ENCODE results near the gene PSMD14. TPM values are rescaled to one million over a fixed set of nuclear protein-coding genes. Genes with fewer than 3 reads are reported as not detected.
"Not testable (repeated sequence)": the region's sequence is repeated elsewhere in the genome, so short reads cannot be mapped to it uniquely, and the experiment has no call there.

The PSMD14 gene
- total RNA-seq, 4 donors from 2014 or later: 29.9 to 59.2 (median 36.1) TPM

DNA sequence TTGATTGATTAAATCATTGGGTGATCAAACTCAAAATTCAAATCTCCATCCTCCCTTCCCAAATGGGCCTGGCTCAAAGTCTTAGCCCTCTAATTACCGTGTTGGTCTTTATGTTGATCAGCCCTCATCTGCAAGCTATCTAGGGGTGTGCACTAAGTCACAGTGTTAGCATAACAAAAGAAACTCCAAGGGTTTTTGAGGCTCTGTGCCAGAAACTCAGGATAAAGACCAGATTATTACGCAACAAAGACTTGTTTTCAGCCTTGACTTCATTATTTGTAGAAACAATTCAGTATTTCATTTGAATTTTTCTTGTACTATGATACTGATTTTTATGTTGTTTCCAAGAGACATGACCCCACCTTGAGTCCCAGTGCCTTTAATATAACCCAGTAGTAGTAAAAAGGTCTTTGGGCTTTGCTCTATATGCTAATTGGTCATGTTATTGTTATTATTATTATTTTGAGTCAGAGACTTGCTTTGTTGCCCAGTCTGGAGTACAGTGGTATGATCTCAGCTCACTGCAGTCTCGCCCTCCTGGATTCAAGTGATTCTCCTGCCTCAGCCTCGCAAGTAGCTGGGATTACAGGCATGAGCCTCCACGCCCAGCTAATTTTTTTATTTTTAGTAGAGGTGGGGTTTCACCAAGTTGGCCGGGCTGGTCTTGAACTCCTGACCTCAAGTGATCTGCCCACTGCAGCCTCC, 13.9 kb downstream of the PSMD14 start:
- DNase-seq (ENCODE audit: low spot score) (no peak), ATAC-seq (ENCODE audit: low FRiP score) (no peak)
- TF ChIP-seq, protein P1, sequence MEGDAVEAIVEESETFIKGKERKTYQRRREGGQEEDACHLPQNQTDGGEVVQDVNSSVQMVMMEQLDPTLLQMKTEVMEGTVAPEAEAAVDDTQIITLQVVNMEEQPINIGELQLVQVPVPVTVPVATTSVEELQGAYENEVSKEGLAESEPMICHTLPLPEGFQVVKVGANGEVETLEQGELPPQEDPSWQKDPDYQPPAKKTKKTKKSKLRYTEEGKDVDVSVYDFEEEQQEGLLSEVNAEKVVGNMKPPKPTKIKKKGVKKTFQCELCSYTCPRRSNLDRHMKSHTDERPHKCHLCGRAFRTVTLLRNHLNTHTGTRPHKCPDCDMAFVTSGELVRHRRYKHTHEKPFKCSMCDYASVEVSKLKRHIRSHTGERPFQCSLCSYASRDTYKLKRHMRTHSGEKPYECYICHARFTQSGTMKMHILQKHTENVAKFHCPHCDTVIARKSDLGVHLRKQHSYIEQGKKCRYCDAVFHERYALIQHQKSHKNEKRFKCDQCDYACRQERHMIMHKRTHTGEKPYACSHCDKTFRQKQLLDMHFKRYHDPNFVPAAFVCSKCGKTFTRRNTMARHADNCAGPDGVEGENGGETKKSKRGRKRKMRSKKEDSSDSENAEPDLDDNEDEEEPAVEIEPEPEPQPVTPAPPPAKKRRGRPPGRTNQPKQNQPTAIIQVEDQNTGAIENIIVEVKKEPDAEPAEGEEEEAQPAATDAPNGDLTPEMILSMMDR (IDR thresholded peaks at IDR 0.05): no peak

DNA sequence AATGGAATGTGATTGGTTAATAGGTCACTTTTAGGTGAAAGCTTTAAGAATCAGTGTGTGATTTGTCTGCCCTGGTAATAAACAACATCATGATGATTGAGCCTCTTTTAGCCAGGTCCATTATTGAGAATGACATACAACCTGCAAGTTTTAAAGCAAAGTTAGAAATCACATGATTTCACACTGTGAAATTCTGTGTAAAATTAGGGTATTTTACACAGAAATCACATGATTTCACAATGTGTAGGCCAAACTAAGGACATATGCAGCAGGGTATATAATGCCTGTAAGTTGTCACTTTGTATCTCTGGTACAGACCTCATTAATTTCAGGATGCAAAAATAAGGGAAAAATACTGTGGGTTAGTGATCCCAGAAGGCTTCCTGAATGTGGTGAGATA, 16.7 kb downstream of the PSMD14 start:
- ATAC-seq (ENCODE audit: low FRiP score) (no peak), DNase-seq (ENCODE audit: low spot score) (no peak)
- TF ChIP-seq, protein P1 (IDR thresholded peaks at IDR 0.05): no peak

DNA sequence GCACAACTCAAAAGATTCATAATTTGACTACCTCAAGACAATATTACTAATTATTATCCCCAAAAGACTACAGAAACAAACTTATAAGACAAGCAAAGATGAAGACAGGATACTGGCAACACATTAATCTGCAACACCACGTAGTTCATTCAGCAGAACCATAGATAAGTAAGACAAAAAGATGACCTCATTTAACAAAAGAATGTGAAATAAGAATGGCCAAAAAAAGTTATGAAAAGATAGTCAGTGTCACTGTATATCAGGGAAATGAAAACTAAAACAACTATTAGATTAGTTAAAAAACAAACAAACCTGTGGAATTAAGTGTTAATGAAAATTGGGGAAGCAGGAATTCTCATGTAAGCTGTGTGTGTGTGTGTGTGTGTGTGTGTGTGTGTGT, 19.4 kb downstream of the PSMD14 start:
- ATAC-seq (ENCODE audit: low FRiP score) (no peak), DNase-seq (ENCODE audit: low spot score) (no peak)
- TF ChIP-seq, protein P1 (IDR thresholded peaks at IDR 0.05): no peak

DNA sequence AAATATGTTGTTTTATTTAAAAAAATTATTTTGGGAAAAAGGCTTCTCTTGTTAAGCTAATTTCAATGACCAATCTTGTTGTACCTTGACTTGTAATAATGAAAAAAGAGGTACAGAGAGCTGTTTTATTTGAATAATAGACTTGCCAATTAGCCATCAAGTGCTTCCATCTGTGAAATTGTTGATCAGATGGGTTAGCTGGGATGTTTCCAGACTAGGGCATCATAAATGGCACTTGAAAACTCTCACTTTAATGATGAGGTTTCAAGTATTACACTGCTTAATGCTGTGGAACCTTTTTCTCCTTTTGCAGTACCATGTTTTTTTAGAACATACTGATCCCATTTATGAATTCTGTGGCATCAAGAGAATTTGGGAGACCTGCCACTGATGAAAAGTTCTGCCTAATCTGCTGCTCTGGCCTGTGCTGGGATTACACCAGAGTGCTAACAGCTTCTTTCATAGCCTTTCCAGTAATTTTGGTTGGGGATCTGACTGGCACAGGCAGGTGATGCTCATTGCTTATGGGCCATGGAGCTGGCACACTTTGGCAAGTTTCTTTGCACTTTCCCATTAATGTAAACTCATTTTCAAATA, 24.2 kb downstream of the PSMD14 start:
- DNase-seq (ENCODE audit: low spot score) (no peak), ATAC-seq (ENCODE audit: low FRiP score) (no peak)
- TF ChIP-seq, protein P1 (IDR thresholded peaks at IDR 0.05): no peak

DNA sequence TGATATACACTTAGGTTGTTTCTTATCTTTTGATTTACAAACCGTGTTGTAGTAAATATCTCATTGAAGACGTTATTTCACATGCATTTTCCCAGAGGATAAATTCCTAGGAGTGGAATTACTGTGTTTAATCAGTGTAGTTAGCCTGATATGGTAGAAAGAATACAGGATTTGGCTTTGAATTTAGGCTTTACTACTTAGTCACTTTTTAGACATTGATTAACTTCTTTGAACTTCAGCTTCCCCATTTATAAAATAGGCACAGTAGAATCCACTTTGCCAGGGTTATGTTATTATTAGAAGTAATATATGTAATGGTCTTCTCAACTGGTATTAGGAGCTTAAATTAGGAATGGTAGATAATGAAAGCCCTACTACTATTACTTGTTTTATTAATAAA, 27.4 kb downstream of the PSMD14 start:
- ATAC-seq (ENCODE audit: low FRiP score): no peak
- TF ChIP-seq, protein P1 (IDR thresholded peaks at IDR 0.05): no peak
- DNase-seq (ENCODE audit: low spot score): no peak

DNA sequence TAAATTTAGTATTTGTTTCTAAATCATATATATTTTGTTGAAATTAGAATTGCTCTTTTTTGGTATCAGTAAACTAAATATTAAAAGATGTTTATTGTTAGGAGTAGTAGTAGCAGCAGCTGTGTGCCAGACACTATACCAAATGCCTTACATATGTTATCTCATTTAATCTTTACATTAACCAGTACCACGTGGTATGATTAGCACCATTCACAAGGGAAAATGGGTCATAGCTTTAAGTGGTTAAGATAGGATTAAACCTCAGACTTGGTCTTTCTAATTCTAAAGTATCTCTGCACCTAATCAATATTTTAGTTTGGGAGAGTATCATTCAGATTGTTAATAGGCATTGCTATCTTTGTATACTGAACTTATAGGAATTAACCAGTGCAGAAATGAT, 29.0 kb downstream of the PSMD14 start:
- TF ChIP-seq, protein P1 (IDR thresholded peaks at IDR 0.05): no peak
- DNase-seq (ENCODE audit: low spot score) (no peak), ATAC-seq (ENCODE audit: low FRiP score) (no peak)

DNA sequence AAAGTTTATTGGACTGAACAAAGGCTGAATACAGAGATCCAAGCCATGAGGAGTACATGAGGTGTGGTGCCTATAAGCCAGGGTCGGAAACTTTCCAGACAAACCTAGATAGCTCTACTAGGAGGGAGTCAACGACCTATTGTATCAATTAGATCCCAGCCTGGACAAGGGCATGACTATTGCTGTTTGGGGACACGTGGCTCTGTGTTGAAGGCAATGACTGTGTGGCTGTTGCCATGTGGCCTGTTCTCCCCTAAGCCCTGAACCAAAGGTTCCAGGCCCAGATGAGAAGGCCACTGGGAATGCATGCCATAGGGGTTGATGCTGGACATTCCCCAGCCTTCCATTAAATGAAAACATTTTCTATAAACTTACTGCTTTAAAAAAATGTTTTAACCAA, 31.3 kb downstream of the PSMD14 start:
- DNase-seq (ENCODE audit: low spot score); ATAC-seq (ENCODE audit: low FRiP score): not testable (repeated sequence)

DNA sequence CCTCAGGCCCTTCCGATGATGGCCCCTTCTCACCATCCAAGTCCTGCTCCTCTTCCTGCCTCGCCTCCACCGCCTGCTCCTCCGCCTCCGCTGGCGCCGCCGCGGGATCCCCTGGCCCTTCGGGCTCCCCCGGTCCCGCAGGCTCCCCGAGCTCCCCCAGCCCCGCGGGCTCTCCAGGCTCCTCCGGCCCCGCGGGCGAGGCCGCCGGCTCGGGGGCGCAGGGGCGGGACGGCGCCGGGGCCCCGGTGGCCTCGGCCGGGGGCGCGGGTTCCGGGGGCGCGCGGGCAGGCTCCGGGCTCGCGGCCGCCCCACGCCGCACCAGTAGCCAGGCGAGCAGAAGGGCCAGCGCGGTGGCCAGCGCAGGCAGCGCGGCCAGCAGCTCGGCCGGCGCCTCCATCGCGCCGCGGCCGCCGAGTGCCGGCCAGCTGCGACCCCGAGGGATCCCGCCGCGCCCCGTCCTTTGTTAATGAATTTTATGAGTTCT, 32.7 kb downstream of the PSMD14 start:
- peak; percentile 14 for ATAC-seq (ENCODE audit: low FRiP score)

More for the DNA sequence above, 32.7 kb downstream of the PSMD14 start:
- DNase-seq (ENCODE audit: low spot score): not testable (repeated sequence)
